OCI-LY3 (cell line): ENCODE data around the gene EPHB3.

Experiments
- CTCF ChIP-seq: fragments of 200-600, 300-600 bp; sonication (generic); IDR thresholded peaks from 2 replicates; pipeline ENCODE4 v1.5.1; 2014; ENCODE audit warnings: antibody characterized with exemption, low read length, low read depth
- EZH2phosphoT487 ChIP-seq: fragments of 200-600 bp; shearing (Covaris generic); IDR thresholded peaks from 2 replicates; pipeline ENCODE4 v1.6.1; 2018; ENCODE audit warnings: antibody characterized with exemption, mixed run types, low read depth

- TF ChIP-seq CTCF (no peak), EZH2phosphoT487 (no peak)
These were observed 17.1 kb upstream of the EPHB3 start for GRCh38 chr3:184544513-184544861.
